ENCODE data around the gene STXBP6.

DNA sequence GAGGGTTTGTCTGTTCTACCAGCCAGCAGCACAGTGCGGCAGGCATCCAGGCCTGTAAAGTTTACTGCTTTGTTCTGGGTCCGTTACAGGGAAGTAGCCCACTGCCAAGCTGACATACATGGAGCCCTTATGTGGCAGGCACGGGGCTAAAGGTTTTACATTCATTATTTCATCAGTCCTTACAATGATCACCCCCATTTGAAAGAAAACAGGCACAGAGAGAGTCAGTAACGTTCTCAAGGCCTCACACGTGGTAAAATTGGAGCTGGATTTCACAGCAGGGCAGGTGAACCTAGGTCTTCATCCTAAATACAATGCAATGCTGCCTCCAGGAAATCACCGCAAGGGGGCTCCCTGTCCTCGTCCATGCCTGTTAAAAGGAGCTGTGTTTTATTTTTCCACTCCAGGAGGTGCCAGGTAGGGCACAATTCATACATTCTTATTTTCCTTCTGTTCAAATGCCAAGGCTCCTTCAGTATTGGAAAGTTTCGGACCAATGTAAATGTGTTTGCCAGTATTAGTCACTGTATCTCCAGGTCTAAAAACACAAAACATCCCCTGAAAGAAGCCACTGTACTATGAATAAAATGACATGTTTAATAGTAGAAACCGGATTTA, 243.8 kb downstream of the STXBP6 start:
- TF ChIP-seq, protein P1, sequence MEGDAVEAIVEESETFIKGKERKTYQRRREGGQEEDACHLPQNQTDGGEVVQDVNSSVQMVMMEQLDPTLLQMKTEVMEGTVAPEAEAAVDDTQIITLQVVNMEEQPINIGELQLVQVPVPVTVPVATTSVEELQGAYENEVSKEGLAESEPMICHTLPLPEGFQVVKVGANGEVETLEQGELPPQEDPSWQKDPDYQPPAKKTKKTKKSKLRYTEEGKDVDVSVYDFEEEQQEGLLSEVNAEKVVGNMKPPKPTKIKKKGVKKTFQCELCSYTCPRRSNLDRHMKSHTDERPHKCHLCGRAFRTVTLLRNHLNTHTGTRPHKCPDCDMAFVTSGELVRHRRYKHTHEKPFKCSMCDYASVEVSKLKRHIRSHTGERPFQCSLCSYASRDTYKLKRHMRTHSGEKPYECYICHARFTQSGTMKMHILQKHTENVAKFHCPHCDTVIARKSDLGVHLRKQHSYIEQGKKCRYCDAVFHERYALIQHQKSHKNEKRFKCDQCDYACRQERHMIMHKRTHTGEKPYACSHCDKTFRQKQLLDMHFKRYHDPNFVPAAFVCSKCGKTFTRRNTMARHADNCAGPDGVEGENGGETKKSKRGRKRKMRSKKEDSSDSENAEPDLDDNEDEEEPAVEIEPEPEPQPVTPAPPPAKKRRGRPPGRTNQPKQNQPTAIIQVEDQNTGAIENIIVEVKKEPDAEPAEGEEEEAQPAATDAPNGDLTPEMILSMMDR (IDR thresholded peaks at IDR 0.05) = peak; percentile 73
- no peak for TF ChIP-seq POLR2AphosphoS5 (IDR thresholded peaks at IDR 0.05; ENCODE audit: low read depth, low read length)
